ENCODE results near the gene SLC25A51.

DNA sequence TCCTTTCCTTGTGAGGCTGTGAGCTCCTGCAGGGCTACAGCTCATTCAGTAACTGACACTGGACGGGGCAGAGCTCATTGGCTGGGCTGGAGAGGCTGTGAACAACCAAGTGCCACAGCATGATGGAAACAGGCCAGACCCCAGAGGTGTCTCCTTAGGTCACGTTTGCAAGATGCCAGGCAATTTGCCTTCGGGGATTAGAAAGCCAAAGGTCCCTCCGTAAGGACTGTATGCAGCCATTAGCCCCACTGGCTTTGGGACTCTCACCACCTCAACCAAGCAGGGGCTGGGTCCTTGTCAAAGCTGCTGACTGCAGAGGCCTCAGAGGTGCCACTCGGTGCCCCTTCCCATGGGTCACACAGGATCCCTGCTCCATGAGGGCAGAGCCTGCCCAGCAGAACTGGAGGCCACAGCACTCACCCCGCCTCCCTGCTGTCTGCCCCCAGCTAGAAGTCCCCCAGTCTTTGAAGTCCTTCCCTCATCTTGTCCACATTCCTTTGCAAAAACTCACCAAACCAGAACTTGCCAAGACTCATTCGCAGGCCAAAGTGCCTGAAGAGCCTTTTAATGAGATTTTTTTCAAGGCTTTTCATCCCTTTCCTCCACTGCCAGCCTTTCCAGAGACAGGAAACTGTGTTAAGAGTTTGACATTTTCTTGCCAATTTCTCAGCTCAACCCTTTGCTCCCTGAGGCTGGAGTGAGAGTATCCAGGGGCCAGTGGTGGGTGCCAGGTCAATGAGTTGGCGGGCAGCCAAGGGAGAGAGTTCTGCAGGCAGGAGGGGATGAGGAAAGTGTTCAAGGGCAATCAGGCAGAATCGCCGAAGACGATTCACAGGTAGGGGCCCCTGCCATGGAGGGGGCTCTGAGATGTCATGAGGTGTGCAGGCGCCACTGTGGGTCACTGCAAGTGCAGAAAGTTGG is 39.7 kb upstream of the SLC25A51 start:
- TF ChIP-seq, protein P1, sequence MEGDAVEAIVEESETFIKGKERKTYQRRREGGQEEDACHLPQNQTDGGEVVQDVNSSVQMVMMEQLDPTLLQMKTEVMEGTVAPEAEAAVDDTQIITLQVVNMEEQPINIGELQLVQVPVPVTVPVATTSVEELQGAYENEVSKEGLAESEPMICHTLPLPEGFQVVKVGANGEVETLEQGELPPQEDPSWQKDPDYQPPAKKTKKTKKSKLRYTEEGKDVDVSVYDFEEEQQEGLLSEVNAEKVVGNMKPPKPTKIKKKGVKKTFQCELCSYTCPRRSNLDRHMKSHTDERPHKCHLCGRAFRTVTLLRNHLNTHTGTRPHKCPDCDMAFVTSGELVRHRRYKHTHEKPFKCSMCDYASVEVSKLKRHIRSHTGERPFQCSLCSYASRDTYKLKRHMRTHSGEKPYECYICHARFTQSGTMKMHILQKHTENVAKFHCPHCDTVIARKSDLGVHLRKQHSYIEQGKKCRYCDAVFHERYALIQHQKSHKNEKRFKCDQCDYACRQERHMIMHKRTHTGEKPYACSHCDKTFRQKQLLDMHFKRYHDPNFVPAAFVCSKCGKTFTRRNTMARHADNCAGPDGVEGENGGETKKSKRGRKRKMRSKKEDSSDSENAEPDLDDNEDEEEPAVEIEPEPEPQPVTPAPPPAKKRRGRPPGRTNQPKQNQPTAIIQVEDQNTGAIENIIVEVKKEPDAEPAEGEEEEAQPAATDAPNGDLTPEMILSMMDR (IDR thresholded peaks at IDR 0.05; ENCODE audit: extremely low read depth in 1 of 2, insufficient read depth in 1 of 2, low read depth in 1 of 2, low read length in 2 of 2), result no peak
- TF ChIP-seq POLR2A (IDR thresholded peaks at IDR 0.05; ENCODE audit: low read depth, low read length), result no peak
- no peak for TF ChIP-seq MYC (IDR thresholded peaks at IDR 0.05; ENCODE audit: low read depth, low read length)
- no peak for TF ChIP-seq FOS (IDR thresholded peaks at IDR 0.05; ENCODE audit: borderline replicate concordance, insufficient read depth, low read length)
- TF ChIP-seq, protein P2, sequence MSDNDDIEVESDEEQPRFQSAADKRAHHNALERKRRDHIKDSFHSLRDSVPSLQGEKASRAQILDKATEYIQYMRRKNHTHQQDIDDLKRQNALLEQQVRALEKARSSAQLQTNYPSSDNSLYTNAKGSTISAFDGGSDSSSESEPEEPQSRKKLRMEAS (IDR thresholded peaks at IDR 0.05; ENCODE audit: insufficient read depth, insufficient read length), result no peak
- TF ChIP-seq GATA2 (IDR thresholded peaks at IDR 0.05; ENCODE audit: insufficient read depth, insufficient read length, low read depth, low read length), result no peak
- no peak for TF ChIP-seq POLR2AphosphoS5 (IDR thresholded peaks at IDR 0.05; ENCODE audit: insufficient read depth, low read depth, low read length)
- no peak for TF ChIP-seq EZH2 (IDR thresholded peaks at IDR 0.05; ENCODE audit: borderline replicate concordance, low read depth, low read length, severe bottlenecking)
